DMS79 treated with DMSO at 0.1 percent for 48 hours (cell line): ENCODE data around the gene MTX1.

Experiments
- DNase-seq: peaks from one replicate; lab custom pipeline; 2025; lab: John Stamatoyannopoulos, UW

MTX1 gene

GRCh38 chr1:155263067-155263466 is 54.6 kb downstream of the MTX1 start:
- DNase-seq = no peak
